D341Med (cell line): ENCODE data around the gene SLC6A12.
"Not testable (repeated sequence)": the region's sequence is repeated elsewhere in the genome, so short reads cannot be mapped to it uniquely, and the experiment has no call there.

Source experiments
- DNase-seq: peaks from one replicate; pipeline ENCODE4 v3.0.0; 2012; ENCODE audit warnings: low spot score

Gene SLC6A12

DNA sequence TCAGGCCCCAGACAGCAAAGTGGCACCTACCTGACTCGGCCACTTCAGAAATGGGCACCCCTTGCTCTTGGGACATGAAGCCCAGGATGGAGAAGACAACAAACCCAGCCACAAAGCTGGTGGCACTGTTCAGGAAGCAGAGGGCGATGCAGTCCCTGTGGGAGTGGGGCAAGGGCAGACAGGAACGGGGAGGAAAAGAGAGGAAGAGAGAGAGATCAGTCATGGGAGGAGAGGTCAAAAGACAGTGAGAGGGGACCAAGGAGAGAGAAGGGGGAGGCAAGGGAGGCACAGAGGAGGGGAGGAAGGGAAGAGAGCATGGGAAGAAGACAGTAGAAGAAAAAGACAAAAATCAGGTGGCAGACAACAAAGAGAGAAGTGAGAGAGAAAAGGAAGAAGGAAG lies 16.6 kb downstream of the SLC6A12 start:
- no peak for DNase-seq

DNA sequence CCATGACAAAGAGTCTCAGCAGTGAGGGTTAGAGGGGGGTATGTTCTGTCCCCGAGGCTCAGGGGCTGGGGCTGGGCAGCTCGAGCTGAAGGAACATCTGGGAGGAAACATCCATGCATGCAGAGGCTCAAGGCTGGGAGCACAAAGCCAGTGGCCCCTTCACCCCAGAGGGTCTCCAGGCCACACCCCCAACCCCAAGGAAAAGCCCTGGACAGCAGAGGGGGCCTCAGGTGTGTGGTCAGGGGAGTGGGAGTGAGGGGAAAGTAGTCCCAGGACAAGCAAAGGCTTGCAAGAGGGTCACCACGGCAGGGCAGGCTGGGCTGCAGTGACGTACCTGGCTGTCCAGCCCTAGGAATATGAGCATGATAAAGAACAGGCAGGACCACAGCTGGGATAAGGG lies 17.5 kb downstream of the SLC6A12 start:
- no peak for DNase-seq

DNA sequence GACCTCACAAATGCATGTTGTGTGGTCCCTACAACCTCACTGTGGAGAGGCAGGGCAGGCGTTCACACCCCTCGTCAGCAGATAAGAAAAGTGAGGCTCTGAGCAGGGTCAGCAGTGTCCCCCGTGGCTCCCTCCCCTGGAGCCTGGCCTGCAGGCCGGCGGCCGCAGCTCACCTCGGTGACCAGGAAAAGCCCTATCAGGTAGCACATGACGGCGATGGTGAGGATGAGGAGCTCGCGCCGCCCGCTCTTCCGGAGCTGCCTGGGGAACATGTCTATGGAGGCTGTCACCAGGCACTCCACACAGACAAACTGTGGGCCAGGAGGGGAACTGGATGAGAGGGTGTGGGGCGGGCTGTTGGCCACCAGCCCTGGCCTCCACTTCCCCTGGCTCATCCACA lies 18.0 kb downstream of the SLC6A12 start:
- DNase-seq: no peak

DNA sequence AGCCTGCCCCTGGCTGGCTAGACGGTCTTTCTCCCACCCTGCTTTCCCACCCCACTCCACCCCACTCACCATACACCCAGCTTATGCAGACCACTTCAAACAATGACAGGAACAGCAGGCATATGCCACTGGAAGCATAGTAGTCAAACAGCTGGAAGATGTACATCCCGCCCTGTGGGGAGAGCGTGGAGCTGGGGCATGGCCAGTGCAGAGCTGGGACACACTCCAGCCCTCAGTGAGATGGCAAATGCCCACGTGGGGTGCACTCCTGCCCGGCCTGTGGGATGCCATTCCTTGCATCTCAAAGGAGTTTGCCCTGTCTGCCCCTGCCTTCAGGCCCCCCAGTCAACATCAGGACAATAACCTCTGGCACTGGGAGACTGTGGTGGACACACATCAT lies 18.8 kb downstream of the SLC6A12 start:
- DNase-seq: no peak

DNA sequence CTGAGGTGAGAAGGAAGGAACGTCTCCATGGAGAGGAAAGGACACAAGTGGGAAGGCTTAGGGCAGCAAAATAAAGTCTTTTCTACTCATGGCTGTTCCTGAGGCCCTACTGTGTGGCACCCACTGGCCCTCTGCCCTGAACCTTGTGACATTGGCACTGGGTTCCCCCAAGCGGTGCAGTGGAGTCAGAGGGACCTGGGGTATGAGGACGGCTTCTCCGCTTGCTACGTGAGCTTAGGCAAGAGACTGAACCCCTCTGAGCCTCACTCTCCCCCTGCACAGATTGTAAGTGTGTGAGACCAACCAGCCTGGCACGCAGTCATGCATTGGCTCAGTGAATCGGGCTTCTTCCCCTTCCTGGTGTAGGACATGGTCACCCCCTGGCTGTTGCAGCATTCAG lies 19.7 kb downstream of the SLC6A12 start:
- no peak for DNase-seq

DNA sequence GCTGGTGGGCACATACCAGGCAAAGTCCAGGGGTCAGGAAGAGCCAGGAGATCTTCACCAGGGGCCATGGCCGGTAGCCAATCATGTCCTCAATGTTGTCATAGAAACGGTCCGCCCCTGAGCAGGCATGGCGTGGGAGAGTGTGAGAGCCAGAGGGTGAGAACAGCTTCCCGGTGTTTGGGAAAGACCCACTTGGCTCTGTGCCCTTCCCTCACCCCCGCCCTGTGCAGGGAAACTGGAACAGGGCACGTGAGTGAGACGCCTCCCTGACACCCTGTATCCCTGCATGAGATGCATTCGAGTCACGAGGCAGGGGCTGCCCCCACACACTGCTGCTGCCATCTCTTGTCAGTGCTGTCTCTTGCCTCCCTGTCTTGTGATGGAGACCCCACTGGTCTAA lies 20.7 kb downstream of the SLC6A12 start:
- no peak for DNase-seq

DNA sequence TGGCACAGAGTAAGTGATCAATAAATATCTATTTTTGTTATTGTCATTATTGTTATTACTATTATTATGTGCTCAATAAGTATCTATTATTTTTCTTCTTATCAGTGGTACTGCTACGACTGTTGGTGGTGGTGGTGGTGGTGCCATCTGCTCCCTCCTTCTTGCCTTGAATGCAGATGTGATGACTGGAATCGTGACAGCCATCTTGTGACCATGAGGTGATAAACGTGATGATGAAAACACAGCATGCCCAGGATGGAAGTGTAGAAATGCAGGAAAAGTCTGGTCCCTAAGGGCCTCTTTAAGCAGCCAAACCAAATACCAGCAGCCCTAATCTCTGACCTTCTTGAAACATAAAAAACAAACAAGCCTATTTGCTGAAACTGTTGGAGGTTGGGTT lies 22.4 kb downstream of the SLC6A12 start:
- no peak for DNase-seq

DNA sequence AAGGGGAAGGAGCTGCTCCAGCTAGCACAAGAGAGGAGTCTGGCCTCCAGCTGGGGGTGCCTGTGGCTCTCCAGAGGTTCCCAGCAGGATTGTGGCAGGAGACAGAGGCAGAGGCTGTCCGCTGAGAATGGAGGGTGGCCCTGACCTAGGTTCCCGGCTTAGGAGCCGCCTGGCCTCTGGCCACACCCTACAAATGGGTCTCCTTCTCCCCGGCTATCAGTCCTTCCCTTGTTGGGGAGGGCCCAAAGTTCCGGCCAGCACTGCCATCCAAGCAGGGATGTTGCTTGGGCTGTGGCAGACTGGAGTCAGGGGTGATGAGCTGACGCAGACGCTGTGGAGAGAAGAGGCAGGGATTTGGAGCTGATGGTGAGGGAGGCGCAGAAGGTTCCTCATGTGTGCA lies 23.1 kb downstream of the SLC6A12 start:
- DNase-seq: no peak

DNA sequence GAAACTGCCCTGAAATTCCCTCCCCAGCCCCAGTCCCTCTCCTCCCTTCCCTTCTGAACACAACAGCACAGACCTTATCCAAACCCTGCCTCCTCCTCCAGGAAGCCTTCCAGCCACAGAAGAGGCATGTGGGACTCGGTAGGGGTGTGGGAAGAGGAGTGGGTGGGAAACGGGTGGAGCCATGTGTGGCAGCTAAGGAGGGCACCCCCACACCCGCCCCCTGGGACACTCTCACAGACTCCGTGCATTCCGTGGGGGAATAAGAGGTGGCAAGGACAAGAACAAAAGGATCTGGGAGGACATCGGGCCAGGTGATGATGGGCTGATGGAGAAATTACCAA lies 24.4 kb downstream of the SLC6A12 start:
- DNase-seq: no peak

DNA sequence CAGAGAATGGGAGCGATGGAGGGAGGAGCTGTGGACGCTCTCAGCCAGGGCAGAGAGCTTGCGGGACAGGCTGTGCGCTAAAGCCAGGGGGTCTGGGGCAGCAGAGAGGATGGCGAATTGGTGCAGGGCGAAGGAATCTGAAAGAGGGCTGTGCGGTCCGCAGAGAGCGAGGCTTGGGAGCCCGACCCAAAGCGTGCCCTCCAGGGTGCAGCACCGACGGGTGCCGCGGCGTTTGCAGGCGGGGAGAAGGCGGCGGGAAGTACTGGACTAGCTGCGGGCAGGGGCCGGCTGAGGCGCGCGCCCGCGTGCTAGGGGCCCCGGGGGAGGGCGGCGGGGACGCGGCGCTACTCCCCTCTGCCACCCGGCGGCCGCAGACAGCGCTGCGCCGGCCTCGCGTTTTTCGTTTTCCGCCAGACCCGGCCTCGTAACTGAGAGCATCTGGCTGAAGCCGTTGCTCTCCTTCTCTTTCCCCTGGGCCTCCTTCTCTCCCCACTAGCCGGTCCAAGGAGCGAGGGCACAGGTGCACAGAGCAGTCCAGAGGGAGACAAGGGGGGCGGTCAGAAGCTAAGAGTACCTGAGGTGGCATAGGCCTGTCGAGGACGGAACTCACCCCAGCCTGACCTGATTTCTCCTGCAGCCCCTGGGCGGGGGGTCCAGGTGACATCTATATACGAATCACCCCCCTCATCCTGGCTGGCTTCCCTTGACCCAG lies 24.9 kb downstream of the SLC6A12 start:
- DNase-seq: peak; percentile 95

DNA sequence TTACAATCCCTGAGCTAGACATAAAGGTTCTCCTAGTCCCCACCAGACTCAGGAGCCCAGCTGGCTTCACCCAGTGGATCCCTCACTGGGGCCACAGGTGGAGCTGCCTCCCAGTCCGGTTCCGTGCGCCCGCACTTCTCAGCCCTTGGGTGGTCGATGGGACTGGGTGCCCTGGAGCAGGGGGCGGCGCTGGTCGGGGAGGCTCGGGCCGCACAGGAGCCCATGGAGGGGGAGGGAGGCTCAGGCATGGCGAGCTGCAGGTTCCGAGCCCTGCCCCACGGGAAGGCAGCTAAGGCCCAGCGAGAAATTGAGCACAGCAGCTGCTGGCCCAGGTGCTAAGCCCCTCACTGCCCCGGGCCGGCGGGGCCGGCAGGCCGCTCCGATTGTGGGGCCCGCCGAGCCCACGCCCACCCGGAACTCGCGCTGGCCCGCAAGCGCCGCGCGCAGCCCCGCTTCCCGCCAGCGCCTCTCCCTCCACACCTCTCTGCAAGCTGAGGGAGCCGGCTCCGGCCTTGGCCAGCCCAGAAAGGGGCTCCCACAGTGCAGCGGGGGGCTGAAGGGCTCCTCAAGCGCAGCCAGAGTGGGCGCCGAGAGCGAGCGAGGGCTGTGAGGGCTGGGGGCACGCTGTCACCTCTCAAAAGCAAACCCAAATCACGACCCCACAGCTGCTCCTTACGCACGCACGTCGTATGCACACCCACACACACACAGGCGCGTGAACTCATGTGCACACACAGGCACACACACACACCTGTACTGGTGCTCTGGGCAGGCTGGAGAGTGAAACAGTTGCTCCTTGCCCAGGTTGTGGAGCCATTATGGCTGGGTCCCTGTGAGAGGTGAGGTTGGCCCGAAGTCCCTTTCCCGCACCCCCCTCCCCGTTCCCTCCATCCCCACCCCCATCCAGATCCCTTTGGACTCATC lies 25.7 kb downstream of the SLC6A12 start:
- not testable (repeated sequence) for DNase-seq

DNA sequence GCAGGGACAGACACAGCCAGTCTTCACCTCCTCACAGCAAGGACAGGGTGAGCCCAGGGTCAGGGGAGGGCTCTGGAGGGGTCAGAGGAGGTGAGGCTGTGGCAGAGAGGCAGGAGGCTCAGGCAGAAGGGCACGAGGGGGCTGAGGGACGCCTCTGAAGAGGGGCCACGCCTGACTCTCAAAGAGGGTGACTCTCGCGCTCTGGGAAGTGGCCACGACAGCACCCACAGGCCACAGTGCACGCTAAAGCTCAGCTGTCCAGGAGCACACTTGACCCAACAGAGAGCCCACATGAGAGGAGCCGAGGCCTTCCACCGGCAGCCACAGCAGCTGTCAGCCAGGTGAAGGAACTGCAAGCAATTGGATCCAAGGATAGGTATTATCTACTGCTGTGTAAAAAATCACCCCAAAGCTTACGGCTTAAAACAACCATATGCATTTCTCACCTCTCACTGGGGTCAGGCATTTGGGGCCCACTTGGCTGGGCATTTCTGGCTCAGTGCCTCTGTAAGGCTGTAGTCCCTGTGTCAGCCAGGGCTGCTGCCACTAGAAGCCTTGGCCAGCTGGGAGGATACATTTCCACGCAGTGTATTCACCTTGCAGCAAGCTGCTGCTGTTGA lies 27.8 kb downstream of the SLC6A12 start:
- DNase-seq: no peak

DNA sequence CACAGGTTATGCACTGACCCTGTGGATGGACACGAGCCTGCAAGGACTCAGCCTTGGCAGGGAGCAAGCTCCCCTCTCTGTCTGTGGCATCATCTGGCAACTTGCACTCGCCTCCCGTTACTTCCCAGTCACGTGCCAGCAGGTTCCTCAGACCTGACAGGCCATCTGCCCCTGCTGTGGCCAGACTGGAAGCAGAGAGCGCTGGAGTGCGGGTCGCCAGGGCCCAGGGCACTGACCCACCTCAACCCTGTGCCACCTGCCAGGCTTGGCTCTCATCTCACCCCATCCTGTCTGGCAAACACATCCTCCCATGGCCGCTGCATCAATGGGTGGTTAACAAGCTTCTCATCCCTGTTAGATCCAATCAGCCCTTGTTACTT lies 28.4 kb downstream of the SLC6A12 start:
- no peak for DNase-seq

DNA sequence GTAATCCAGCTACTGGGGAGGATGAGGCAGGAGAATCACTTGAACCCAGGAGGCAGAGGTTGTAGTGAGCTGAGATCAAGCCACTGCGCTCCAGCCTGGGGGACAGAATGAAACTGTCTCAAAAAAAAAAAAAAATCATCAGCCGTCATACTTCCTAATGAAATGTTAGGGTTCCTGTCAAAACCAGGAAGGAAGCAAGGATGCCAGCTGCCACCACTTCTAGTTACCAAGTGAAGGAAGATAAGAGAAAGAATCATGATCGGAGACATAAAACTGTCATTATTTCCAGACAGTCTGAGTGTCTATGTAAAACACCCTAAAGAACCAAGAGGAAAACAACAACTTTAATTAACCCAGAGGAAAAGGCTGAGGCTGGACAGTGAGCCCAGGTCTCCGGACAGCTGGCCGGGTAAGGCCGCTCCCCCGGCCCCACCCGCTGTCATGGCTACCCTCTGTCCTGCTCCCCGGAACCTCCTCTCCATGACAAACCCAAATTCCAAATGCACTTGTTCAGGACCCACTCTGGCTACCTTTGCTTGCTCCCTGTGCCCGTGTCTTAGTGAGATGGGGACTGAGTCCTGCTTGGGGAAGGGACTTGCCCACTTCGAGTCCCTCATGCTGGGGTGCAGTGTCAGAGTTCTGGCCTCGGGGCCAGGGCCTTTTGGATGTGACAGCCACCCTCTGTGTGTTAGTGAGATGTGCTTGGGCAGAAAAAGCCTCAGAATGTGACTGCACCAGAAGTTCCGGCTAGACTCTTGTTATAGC lies 29.0 kb downstream of the SLC6A12 start:
- DNase-seq: no peak

DNA sequence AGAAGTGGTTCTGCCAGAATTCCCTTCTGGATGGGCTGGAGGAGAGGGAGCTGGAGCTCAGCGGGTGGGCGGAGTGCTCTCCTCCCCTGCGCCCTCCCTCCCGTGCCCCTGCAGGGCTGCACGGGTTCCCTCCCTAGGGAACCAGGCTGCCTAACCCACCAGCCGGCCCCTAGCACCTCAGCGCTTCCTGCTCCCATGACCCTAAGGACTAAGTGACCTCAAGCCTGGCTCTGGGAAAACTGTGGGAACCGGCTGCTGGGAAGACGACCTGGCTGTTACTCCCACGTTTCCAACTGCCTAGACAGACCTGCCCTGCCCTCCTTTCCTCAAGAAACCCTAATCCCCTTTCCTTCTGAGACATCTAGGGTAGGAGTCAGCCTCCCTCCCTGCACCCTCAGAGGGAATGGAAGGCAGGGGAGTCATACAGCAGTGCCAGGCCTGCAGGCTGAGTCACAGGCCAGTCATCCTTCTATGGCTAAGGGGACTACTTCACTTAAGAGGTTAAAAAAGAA lies 31.5 kb downstream of the SLC6A12 start:
- DNase-seq: no peak

DNA sequence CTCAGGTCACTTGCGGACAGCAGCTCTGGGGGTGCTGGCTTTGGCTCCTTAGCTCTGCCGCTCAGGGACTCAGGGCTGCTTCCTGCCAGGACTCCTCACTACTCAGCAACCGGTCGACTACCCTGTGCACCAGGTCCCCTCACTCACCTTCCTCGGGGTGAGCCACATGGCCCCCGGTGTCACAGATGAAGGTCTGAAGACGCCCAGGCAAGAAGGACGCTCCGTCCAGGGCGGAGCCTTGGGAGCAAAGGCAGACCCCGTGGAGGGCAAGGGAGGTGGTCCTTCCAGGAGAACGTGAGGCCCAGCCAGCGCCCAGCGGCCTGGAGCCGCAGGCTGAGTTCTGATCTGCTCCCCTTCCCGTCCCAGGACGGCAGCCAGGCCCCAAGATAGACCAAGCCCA lies 32.0 kb downstream of the SLC6A12 start:
- DNase-seq: no peak

DNA sequence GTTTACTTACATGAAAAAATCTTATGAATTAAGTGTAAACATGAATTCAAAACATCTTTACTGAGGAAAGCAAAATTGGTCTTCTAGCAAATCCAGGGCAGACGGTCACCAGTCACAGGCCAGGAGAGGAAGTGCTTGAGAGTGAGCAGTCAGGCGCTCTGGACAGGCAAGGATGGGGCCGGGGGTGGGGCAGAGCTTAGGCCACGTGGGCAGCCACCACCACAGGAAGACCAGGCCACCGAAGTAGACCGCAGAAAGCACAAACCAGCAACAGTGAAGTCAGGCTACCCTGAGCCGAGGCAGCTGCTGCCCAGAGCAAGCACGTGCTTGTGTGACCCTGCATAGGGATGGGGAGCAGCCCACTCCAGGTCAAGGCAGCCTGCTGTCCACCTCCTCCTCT lies 33.5 kb downstream of the SLC6A12 start:
- no peak for DNase-seq

DNA sequence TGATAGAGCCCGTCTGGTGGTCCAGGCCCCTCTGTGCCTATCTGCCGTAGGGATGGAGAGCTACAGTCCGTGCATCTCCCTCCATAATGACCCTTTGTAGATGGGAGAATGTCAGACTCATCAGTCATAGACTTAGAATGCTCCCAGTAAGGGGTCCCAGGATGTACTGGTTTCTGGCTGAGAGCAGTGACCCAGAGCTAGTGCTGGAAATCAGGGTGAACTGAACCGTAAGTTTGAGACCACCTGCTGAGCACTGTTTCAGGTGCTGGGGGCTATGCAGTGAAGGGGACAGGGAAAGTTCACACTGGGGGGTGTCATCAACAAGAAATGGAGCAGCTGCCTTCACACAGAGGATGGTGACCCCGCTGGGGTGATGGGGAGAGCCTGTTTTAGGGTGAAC lies 34.1 kb downstream of the SLC6A12 start:
- DNase-seq: no peak

DNA sequence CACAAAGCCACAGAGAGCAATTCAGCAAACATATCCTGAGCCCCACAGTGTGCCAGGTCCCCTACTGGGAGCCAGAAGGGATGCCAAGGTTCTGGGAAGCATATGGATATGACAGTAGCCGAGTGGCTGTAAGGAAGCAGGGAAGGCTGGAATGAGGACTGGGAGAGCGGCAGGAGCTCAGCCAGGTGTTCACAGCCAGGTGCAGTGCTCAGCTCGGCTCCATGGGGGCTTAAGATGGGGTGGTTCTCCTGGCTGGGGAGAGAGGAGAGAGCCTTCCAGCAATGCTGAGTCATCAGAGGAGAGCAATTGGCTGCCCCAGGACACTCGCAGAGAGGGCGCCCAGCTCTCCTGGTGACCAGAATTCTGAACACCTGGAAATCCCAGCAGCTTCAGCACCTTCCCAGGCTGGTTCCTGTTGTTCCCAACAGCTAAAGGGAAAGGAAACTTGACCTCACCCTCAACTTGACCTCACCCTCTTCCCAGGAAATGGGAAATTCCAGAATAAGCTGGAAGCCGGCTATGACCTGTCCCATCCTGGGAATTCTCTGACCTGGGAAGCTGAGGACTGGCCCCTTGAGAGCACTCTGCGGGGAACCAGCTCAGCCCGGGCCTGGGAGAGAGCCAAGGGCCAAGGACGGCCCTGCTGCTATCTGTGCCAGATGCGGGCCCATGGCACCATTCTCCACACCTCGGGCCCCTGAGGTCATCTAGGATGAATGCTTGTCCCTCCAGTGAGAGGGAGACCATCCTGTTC lies 34.6 kb downstream of the SLC6A12 start:
- no peak for DNase-seq

DNA sequence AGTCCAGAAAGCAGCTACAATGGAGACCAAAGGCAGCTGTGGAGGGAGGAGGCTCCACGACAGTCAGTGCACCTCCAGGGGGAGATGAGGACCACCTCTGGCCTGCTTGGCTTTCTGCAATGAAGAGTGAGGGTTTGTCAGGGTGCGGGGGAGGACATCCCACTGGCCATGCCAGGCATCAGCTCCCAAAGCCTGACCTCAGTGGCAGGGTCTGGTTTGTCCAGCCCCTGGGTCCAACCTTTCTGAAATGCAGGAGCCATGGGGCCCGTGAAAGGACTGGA lies 35.2 kb downstream of the SLC6A12 start:
- DNase-seq: no peak

DNA sequence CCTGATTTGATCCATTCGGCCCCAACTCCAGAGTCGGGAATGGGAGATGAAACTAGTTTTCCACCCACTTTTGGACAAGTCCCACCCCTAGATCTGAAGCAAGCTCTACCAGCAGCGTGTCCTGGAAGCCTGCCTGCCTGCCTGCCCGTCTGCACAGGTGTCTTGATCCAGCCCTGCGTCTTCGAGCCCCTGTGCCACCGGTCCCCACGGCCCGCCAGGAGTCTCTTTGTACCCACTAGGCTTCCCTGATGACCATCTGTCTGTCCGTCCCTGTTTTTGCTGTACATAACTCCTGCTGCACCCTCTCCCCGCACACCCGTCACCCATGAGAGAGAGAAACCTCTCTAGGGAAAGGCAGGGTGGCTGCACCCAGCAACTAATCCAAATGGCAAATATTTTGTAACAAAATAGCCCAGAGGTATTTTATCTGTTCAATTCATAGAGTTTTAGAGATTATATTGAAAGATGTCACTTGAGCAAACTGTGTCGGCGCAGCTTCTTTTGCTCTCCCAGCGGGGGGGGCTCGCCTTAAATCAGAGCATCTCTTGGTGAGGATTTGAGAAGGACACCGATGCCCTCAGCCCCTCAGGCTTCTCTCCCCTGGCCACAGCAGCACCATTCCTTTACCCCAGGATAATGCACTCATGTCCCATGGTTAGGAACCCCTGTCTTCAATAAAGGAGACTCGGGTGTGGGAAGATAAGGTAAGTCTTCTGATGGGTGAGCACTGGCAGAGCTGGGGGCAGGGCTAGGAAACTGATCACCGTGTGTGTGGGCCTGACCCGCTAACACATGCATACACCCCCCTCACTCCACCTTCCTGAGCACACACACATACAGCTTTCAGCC lies 35.8 kb downstream of the SLC6A12 start:
- no peak for DNase-seq
